ENCODE data around the gene FYB1.

FYB1 gene

DNA sequence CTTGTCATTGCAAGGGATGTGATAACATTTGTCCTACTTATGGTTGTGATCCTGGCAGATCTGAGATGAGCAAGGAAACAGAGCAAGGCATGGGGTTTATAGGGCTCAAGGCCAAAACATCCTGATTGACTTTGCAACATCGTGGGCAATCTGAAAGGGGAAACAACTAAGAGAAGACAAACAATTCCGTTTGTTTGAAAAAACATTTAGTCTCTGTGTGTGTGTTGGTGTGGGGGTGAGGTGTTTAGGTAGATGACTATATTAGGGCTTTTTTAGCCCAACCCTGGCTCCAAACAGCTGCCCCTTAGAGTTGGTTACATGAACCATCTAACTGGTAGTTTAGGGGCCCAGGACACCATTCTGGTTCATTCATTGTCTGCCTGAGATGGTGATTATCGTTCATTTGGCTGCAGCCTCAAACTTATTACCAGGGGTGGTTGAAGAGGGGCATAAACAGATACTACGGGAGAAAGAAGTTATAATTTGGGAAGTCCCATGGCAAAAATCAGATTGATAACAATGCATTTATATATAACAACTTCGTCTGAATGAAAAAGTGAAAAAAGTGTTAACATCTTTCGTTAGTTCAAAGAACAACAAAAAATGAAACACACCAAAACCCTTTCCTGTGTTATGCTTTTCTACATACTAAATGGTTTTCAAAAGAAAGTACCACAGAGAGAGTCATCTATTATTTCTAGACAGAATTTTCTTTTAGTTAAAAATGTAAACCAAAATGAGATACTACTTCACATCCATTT lies 5.7 kb downstream of the FYB1 start:
- no peak for ATAC-seq
- TF ChIP-seq, protein P1, sequence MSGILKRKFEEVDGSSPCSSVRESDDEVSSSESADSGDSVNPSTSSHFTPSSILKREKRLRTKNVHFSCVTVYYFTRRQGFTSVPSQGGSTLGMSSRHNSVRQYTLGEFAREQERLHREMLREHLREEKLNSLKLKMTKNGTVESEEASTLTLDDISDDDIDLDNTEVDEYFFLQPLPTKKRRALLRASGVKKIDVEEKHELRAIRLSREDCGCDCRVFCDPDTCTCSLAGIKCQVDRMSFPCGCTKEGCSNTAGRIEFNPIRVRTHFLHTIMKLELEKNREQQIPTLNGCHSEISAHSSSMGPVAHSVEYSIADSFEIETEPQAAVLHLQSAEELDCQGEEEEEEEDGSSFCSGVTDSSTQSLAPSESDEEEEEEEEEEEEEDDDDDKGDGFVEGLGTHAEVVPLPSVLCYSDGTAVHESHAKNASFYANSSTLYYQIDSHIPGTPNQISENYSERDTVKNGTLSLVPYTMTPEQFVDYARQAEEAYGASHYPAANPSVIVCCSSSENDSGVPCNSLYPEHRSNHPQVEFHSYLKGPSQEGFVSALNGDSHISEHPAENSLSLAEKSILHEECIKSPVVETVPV (CRISPR knock-in tag; IDR thresholded peaks at IDR 0.05), result no peak
- TF ChIP-seq GLIS3 (CRISPR knock-in tag; IDR thresholded peaks at IDR 0.05) (no peak), PPARA (CRISPR knock-in tag; IDR thresholded peaks at IDR 0.05; ENCODE audit: borderline replicate concordance) (no peak), ZFP30 (CRISPR knock-in tag; IDR thresholded peaks at IDR 0.05) (no peak), CSDC2 (CRISPR knock-in tag; IDR thresholded peaks at IDR 0.05) (no peak), ZC3H10 (CRISPR knock-in tag; IDR thresholded peaks at IDR 0.05) (no peak), ISL1 (CRISPR knock-in tag; IDR thresholded peaks at IDR 0.05) (no peak), ZNF8 (CRISPR knock-in tag; IDR thresholded peaks at IDR 0.05) (no peak), ESRRG (CRISPR knock-in tag; IDR thresholded peaks at IDR 0.05) (no peak), ZNF565 (CRISPR knock-in tag; conservative IDR thresholded peaks at IDR 0.05; ENCODE audit: low read depth) (no peak)
- TF ChIP-seq, protein P2, sequence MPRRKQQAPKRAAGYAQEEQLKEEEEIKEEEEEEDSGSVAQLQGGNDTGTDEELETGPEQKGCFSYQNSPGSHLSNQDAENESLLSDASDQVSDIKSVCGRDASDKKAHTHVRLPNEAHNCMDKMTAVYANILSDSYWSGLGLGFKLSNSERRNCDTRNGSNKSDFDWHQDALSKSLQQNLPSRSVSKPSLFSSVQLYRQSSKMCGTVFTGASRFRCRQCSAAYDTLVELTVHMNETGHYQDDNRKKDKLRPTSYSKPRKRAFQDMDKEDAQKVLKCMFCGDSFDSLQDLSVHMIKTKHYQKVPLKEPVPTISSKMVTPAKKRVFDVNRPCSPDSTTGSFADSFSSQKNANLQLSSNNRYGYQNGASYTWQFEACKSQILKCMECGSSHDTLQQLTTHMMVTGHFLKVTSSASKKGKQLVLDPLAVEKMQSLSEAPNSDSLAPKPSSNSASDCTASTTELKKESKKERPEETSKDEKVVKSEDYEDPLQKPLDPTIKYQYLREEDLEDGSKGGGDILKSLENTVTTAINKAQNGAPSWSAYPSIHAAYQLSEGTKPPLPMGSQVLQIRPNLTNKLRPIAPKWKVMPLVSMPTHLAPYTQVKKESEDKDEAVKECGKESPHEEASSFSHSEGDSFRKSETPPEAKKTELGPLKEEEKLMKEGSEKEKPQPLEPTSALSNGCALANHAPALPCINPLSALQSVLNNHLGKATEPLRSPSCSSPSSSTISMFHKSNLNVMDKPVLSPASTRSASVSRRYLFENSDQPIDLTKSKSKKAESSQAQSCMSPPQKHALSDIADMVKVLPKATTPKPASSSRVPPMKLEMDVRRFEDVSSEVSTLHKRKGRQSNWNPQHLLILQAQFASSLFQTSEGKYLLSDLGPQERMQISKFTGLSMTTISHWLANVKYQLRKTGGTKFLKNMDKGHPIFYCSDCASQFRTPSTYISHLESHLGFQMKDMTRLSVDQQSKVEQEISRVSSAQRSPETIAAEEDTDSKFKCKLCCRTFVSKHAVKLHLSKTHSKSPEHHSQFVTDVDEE (CRISPR knock-in tag; IDR thresholded peaks at IDR 0.05), result no peak
- TF ChIP-seq, protein P3, sequence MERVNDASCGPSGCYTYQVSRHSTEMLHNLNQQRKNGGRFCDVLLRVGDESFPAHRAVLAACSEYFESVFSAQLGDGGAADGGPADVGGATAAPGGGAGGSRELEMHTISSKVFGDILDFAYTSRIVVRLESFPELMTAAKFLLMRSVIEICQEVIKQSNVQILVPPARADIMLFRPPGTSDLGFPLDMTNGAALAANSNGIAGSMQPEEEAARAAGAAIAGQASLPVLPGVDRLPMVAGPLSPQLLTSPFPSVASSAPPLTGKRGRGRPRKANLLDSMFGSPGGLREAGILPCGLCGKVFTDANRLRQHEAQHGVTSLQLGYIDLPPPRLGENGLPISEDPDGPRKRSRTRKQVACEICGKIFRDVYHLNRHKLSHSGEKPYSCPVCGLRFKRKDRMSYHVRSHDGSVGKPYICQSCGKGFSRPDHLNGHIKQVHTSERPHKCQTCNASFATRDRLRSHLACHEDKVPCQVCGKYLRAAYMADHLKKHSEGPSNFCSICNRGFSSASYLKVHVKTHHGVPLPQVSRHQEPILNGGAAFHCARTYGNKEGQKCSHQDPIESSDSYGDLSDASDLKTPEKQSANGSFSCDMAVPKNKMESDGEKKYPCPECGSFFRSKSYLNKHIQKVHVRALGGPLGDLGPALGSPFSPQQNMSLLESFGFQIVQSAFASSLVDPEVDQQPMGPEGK (CRISPR knock-in tag; IDR thresholded peaks at IDR 0.05; ENCODE audit: borderline replicate concordance), result no peak
- TF ChIP-seq, protein P4, sequence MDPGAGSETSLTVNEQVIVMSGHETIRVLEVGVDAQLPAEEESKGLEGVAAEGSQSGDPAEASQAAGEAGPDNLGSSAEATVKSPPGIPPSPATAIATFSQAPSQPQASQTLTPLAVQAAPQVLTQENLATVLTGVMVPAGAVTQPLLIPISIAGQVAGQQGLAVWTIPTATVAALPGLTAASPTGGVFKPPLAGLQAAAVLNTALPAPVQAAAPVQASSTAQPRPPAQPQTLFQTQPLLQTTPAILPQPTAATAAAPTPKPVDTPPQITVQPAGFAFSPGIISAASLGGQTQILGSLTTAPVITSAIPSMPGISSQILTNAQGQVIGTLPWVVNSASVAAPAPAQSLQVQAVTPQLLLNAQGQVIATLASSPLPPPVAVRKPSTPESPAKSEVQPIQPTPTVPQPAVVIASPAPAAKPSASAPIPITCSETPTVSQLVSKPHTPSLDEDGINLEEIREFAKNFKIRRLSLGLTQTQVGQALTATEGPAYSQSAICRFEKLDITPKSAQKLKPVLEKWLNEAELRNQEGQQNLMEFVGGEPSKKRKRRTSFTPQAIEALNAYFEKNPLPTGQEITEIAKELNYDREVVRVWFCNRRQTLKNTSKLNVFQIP (CRISPR knock-in tag; IDR thresholded peaks at IDR 0.05; ENCODE audit: borderline replicate concordance, low read depth), result no peak
- TF ChIP-seq, protein P5, sequence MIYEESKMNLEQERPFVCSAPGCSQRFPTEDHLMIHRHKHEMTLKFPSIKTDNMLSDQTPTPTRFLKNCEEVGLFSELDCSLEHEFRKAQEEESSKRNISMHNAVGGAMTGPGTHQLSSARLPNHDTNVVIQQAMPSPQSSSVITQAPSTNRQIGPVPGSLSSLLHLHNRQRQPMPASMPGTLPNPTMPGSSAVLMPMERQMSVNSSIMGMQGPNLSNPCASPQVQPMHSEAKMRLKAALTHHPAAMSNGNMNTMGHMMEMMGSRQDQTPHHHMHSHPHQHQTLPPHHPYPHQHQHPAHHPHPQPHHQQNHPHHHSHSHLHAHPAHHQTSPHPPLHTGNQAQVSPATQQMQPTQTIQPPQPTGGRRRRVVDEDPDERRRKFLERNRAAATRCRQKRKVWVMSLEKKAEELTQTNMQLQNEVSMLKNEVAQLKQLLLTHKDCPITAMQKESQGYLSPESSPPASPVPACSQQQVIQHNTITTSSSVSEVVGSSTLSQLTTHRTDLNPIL (CRISPR knock-in tag; IDR thresholded peaks at IDR 0.05; ENCODE audit: low read depth), result no peak

DNA sequence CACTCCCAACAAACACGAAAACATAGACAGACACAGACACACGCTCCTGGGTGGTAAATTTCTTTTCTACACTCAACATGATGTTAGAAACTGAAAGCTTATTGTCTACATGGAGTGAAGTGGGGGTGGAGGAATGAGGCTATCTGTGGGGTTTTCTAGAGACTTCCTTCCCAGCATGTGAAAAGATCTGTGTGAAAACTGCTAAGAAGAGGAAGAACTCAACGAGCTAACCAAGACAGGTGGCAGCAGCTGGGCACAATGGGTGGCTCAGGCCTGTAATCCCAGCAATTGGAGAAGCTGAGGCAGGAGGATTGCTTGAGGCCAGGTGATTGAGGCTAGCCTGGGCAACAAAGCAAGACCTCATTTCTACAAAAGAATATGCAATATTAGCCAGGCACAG lies 7.6 kb downstream of the FYB1 start:
- no peak for ATAC-seq
- TF ChIP-seq ZNF70 (CRISPR knock-in tag; IDR thresholded peaks at IDR 0.05), result no peak
- TF ChIP-seq, protein P4 (CRISPR knock-in tag; IDR thresholded peaks at IDR 0.05; ENCODE audit: borderline replicate concordance, low read depth), result no peak
- TF ChIP-seq ZNF565 (CRISPR knock-in tag; conservative IDR thresholded peaks at IDR 0.05; ENCODE audit: low read depth), result no peak
- TF ChIP-seq ZNF8 (CRISPR knock-in tag; IDR thresholded peaks at IDR 0.05), result no peak
- TF ChIP-seq, protein P2 (CRISPR knock-in tag; IDR thresholded peaks at IDR 0.05), result no peak
- TF ChIP-seq SNAI2 (CRISPR knock-in tag; IDR thresholded peaks at IDR 0.05), result no peak
